ENCODE data around the gene ALDOA. TPM values are rescaled to one million over a fixed set of nuclear protein-coding genes. Genes with fewer than 3 reads are reported as not detected.
"Not testable (repeated sequence)": the region's sequence is repeated elsewhere in the genome, so short reads cannot be mapped to it uniquely, and the experiment has no call there.

Gene ALDOA
- polyA plus RNA-seq, 6 donors from 2014 or later = 627 to 911 (median 721) TPM

GRCh38 chr16:30028438-30029076 lies 37.0 kb upstream of the ALDOA start:
- DNase-seq (no peak), ATAC-seq (ENCODE audit: low read depth in 2 of 2) (peak; percentile 21 to 25)
- peaks cover 44 to 74% (median 61%) of the 10 kb centered on the region in 3 donors for H3K27me3 Mint-ChIP-seq
- no peak overlapping the region for H3K27ac Mint-ChIP-seq
- H3K4me3 Mint-ChIP-seq = no peak overlapping the region
- peaks cover 0 to 1% (median 0%) of the 10 kb centered on the region in 7 donors for H3K9me3 Mint-ChIP-seq
- H3K36me3 Mint-ChIP-seq = peaks cover 0 to 15% of the 10 kb centered on the region in 2 donors
- H3K4me1 Mint-ChIP-seq = peaks cover 9 to 32% (median 13%) of the 10 kb centered on the region in 3 donors

- peaks cover 0 to 15% of the 10 kb centered on the region in 2 donors for H3K36me3 Mint-ChIP-seq
- peaks cover 9 to 32% (median 13%) of the 10 kb centered on the region in 3 donors for H3K4me1 Mint-ChIP-seq
- H3K9me3 Mint-ChIP-seq = peaks cover 0 to 1% (median 0%) of the 10 kb centered on the region in 7 donors
- no peak overlapping the region for H3K27ac Mint-ChIP-seq
- peaks cover 52 to 77% (median 71%) of the 10 kb centered on the region in 3 donors for H3K27me3 Mint-ChIP-seq
- DNase-seq (no peak), ATAC-seq (ENCODE audit: low read depth in 2 of 2) (no peak)
- H3K4me3 Mint-ChIP-seq = peak overlapping the region in 4 of 8 donors; percentile 29 to 73 (median 54)
These were observed 35.4 kb upstream of the ALDOA start for GRCh38 chr16:30030011-30030685.

GRCh38 chr16:30030841-30031413 lies 34.6 kb upstream of the ALDOA start, which contains the start of gene TLCD3B:
Gene TLCD3B (minus strand): TSS chr16:30031271. CDS start chr16:30030527, 744 bp downstream.
- Mint-ChIP-seq H3K27ac (no peak within 1 kb of the TSS), H3K27me3 (peaks cover 52 to 79% (median 78%) of the 10 kb centered on the region in 3 donors), H3K4me3 (peak within 1 kb of the TSS in 7 of 8 donors; percentile 25 to 73 (median 53)), H3K36me3 (peaks cover 0 to 15% of the 10 kb centered on the region in 2 donors), H3K9me3 (peaks cover 0 to 1% (median 0%) of the 10 kb centered on the region in 7 donors), H3K4me1 (peaks cover 9 to 32% (median 13%) of the 10 kb centered on the region in 3 donors)
- ATAC-seq (ENCODE audit: low read depth in 2 of 2) = peak; percentile 18 to 32
- no peak for DNase-seq

GRCh38 chr16:30031477-30031918 lies 34.1 kb upstream of the ALDOA start:
- ATAC-seq (ENCODE audit: low read depth in 2 of 2) (no peak), DNase-seq (no peak)
- Mint-ChIP-seq H3K4me1 (peaks cover 9 to 32% (median 13%) of the 10 kb centered on the region in 3 donors), H3K36me3 (peaks cover 0 to 15% of the 10 kb centered on the region in 2 donors), H3K27ac (no peak overlapping the region), H3K27me3 (peaks cover 51 to 76% (median 75%) of the 10 kb centered on the region in 3 donors), H3K9me3 (peaks cover 0 to 1% (median 0%) of the 10 kb centered on the region in 7 donors), H3K4me3 (peak overlapping the region in 3 of 8 donors; percentile 18 to 57 (median 25))

- peaks cover 44 to 69% (median 67%) of the 10 kb centered on the region in 3 donors for H3K27me3 Mint-ChIP-seq
- peaks cover 0 to 1% (median 0%) of the 10 kb centered on the region in 7 donors for H3K9me3 Mint-ChIP-seq
- peaks cover 0 to 10% of the 10 kb centered on the region in 2 donors for H3K36me3 Mint-ChIP-seq
- peak overlapping the region in 2 of 8 donors; percentile 36 to 53 for H3K4me3 Mint-ChIP-seq
- peak; percentile 62 for DNase-seq
- H3K4me1 Mint-ChIP-seq = peaks cover 9 to 32% (median 13%) of the 10 kb centered on the region in 3 donors
- peak; percentile 58 to 70 for ATAC-seq (ENCODE audit: low read depth in 2 of 2)
- no peak overlapping the region for H3K27ac Mint-ChIP-seq
These were observed 33.3 kb upstream of the ALDOA start for GRCh38 chr16:30032083-30032819.

GRCh38 chr16:30033270-30033669 lies 32.3 kb upstream of the ALDOA start:
- Mint-ChIP-seq H3K4me1 (peaks cover 9 to 27% (median 13%) of the 10 kb centered on the region in 3 donors), H3K9me3 (peaks cover 0 to 1% (median 0%) of the 10 kb centered on the region in 7 donors), H3K36me3 (no peaks in the 10 kb centered on the region), H3K4me3 (no peak overlapping the region), H3K27me3 (peaks cover 35 to 58% (median 57%) of the 10 kb centered on the region in 3 donors), H3K27ac (no peak overlapping the region)
- DNase-seq (no peak), ATAC-seq (ENCODE audit: low read depth in 2 of 2) (no peak)

GRCh38 chr16:30040221-30040620 lies 25.3 kb upstream of the ALDOA start:
- Mint-ChIP-seq H3K27me3 (peaks cover 0 to 12% (median 7%) of the 10 kb centered on the region in 3 donors), H3K4me1 (peaks cover 6 to 7% (median 6%) of the 10 kb centered on the region in 3 donors), H3K36me3 (no peaks in the 10 kb centered on the region), H3K9me3 (no peaks in the 10 kb centered on the region), H3K27ac (peak overlapping the region in 2 of 6 donors; percentile 54 to 77), H3K4me3 (peak overlapping the region in 4 of 8 donors; percentile 0 to 64 (median 28))
- peak; percentile 23 for DNase-seq
- ATAC-seq (ENCODE audit: low read depth in 2 of 2) = peak; percentile 85 to 94

GRCh38 chr16:30040690-30041089 lies 24.9 kb upstream of the ALDOA start:
- H3K9me3 Mint-ChIP-seq; H3K27ac Mint-ChIP-seq; H3K4me1 Mint-ChIP-seq; H3K36me3 Mint-ChIP-seq; ATAC-seq (ENCODE audit: low read depth in 2 of 2); DNase-seq: not testable (repeated sequence)
- Mint-ChIP-seq H3K4me3 (peak overlapping the region in 2 of 8 donors; percentile 0 to 35), H3K27me3 (peaks cover 2 to 12% (median 3%) of the 10 kb centered on the region in 3 donors)

- DNase-seq (no peak), ATAC-seq (ENCODE audit: low read depth in 2 of 2) (no peak)
- no peaks in the 10 kb centered on the region for H3K36me3 Mint-ChIP-seq
- peaks cover 0 to 12% (median 3%) of the 10 kb centered on the region in 3 donors for H3K27me3 Mint-ChIP-seq
- H3K27ac Mint-ChIP-seq = no peak overlapping the region
- H3K4me1 Mint-ChIP-seq = peaks cover 6 to 9% (median 6%) of the 10 kb centered on the region in 3 donors
- H3K9me3 Mint-ChIP-seq = no peaks in the 10 kb centered on the region
- H3K4me3 Mint-ChIP-seq = peak overlapping the region in 1 of 8 donors; percentile 53
These were observed 23.7 kb upstream of the ALDOA start for GRCh38 chr16:30041841-30042240.

GRCh38 chr16:30046178-30046577 lies 19.4 kb upstream of the ALDOA start:
- Mint-ChIP-seq H3K36me3 (no peaks in the 10 kb centered on the region), H3K4me3 (no peak overlapping the region), H3K4me1 (peaks cover 0 to 5% (median 0%) of the 10 kb centered on the region in 3 donors), H3K27me3 (peaks cover 0 to 12% (median 3%) of the 10 kb centered on the region in 3 donors), H3K27ac (no peak overlapping the region), H3K9me3 (no peaks in the 10 kb centered on the region)
- no peak for DNase-seq
- no peak for ATAC-seq (ENCODE audit: low read depth in 2 of 2)

GRCh38 chr16:30046588-30046987 lies 19.0 kb upstream of the ALDOA start:
- no peak for DNase-seq
- H3K27me3 Mint-ChIP-seq = peaks cover 0 to 12% (median 3%) of the 10 kb centered on the region in 3 donors
- no peak overlapping the region for H3K4me3 Mint-ChIP-seq
- no peak overlapping the region for H3K27ac Mint-ChIP-seq
- no peak for ATAC-seq (ENCODE audit: low read depth in 2 of 2)
- H3K4me1 Mint-ChIP-seq = peaks cover 0 to 5% (median 2%) of the 10 kb centered on the region in 3 donors
- no peaks in the 10 kb centered on the region for H3K36me3 Mint-ChIP-seq
- no peaks in the 10 kb centered on the region for H3K9me3 Mint-ChIP-seq

- Mint-ChIP-seq H3K36me3 (no peaks in the 10 kb centered on the region), H3K4me3 (no peak overlapping the region), H3K27me3 (peaks cover 0 to 9% (median 3%) of the 10 kb centered on the region in 3 donors), H3K27ac (no peak overlapping the region), H3K9me3 (no peaks in the 10 kb centered on the region), H3K4me1 (peaks cover 10 to 19% (median 15%) of the 10 kb centered on the region in 3 donors)
- no peak for DNase-seq
- no peak for ATAC-seq (ENCODE audit: low read depth in 2 of 2)
These were observed 15.7 kb upstream of the ALDOA start for GRCh38 chr16:30049871-30050270.
